ENCODE measurements around the gene SLC25A19.

Gene SLC25A19

DNA sequence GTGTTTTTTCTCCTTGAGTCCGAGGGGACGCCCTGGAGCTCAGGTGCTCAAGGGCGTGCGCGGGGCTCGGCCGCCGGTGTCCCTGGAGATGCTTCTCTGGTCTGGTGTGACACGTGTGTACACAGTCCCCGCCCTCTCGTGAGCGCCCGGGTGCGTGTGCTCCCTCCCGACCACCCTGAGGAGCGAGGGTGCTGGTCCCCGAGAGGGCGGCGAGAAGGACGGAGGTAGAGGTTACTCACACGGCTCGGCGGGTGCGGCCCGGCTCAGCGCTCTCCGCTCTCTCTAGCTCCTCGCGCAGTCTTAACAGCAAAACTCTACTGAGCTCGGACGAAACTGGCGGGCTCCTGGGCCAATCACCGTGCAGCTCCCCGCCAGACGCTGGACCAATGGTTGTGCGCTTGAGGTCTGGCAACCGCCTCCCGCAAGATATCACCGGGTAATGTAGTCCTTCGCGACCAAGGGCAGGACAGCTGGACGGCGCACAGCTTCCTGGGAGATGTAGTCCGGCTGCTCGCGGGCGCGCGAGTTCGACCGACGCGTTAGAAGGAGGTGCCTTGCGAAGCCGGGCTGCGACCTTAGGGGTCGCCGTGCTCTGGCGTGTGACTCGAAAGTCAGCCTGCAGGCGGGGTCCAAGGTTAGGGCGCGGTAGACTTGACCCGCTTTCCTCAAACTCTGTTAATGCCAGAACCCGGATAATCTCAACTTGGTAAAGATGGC is at the start of gene SLC25A19:
SLC25A19 (minus strand) TSS at position 319 of the 717 bp plus-strand sequence. CDS start 2,669 bp downstream, outside the sequence.
- peak; percentile 100 for DNase-seq

- DNase-seq: no peak
Observed at GRCh38 chr17:75338335-75338734, 49.1 kb upstream of the SLC25A19 start.

GRCh38 chr17:75335315-75335714 is 46.1 kb upstream of the SLC25A19 start:
- no peak for DNase-seq

GRCh38 chr17:75334723-75335122 is 45.5 kb upstream of the SLC25A19 start:
- DNase-seq: no peak

DNA sequence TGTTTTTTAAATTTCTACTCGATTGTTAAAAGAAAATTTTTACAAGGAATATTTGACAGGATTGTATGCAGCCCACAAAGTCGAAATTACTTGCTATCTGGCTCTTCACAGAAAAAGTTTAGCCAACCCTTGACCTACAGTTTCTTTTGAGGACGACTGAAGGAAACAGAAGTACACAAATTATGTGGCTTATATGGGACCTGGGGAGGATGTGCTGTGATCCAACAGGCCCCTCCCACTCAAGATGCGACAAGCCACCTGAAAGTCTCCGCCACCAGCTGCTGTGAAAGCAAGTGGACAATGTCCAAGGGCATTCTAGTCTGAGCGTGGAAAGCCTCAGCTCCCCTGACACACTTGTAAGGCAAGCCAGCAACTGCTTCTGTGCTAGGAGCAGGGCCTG is 42.4 kb upstream of the SLC25A19 start:
- DNase-seq: no peak

- DNase-seq: no peak
Observed at GRCh38 chr17:75327757-75328156, 38.5 kb upstream of the SLC25A19 start.

GRCh38 chr17:75326226-75326848 is 37.1 kb upstream of the SLC25A19 start:
- DNase-seq: no peak

GRCh38 chr17:75325827-75326225 is 36.6 kb upstream of the SLC25A19 start:
- no peak for DNase-seq

DNA sequence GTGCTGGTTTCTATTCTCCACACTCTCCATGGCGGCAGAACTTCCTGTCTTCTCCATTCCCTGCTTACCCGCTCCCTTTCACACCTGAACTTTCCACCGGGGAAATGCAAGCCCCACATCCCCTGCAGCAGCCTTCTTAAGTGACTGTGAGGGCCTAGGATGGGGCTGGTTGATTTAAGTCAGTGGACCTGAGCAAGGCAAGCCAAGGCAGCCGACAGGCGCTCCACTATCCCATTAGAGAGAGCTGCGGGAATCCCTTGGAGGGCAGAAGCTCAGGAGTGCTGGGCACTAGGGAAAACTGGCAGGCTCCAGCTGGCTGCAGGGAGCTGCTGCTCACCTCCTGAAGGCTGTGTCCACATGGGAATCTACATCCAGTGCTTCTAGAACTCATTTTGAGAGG is 36.1 kb upstream of the SLC25A19 start:
- no peak for DNase-seq

- DNase-seq: no peak
Observed at GRCh38 chr17:75321506-75321905, 32.3 kb upstream of the SLC25A19 start.

- no peak for DNase-seq
Observed at GRCh38 chr17:75319904-75320691, 30.9 kb upstream of the SLC25A19 start.

GRCh38 chr17:75318615-75319222 is 29.5 kb upstream of the SLC25A19 start:
- no peak for DNase-seq

GRCh38 chr17:75318211-75318610 is 29.0 kb upstream of the SLC25A19 start:
- no peak for DNase-seq

GRCh38 chr17:75317671-75318070 is 28.4 kb upstream of the SLC25A19 start:
- no peak for DNase-seq

GRCh38 chr17:75316253-75316652 is 27.0 kb upstream of the SLC25A19 start:
- no peak for DNase-seq

DNA sequence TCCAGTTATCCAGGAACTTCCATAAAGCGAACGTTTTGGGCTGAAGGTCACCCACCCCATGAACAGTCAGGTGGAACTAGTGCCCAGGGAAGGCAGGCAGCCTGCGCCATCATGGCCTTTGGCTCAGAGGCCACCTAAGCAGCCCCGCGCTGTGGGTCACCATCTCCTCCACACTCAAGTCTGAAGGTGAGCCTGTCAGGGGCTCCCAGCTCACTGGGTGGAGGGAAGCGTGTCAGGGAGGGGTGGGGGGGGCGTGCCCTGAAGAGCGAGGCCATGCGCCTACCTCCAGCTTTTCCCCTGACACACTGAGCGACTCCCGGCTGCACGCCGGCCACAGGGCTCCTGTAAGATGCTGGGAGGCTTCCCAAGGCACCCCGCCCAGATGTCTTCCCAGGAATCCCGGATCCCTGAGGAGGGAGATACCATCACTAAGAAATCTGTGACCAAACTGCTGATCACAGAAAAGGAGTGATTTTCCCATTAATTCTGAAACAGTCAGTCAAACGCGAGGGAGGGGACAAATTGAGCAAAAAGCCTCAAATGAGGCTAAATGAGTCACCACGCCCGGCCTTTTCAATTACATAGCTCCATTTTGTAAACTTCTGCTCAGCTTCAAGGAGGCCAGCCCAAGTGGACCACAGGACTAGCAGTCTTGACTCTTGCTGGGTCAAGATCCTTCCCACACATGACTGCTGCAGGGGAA is 26.5 kb upstream of the SLC25A19 start:
- no peak for DNase-seq

DNA sequence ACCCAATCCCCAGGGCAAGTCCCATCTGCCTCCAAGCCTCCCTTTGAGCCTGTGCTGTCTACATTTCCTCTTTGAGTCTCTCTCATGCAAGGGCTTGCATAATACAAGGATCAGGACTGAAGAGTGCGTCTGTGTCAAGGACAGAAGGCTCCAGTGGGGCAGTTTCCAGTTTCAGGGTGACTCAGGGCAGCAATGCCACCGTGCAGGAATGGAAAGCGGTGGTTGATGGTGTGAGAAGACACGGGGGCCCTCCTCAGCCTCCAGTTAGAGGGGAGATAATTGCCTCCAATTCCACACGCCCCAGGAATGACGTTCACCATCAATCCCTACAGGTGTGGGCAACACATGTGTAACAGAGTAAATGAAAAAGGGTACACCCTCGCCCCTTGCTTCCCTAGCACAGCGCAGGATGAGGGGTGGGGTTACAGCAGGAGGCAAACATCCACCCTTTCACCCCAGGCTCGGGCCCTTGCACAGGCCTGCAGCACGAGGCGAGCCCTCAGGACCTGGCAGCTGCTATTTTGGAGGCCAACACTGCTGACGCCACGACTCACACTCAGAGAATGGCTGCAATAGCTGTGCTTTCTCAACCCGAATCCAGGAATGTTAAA is 24.8 kb upstream of the SLC25A19 start:
- DNase-seq: no peak

GRCh38 chr17:75308732-75309629 is 19.7 kb upstream of the SLC25A19 start:
- DNase-seq: no peak

- no peak for DNase-seq
Observed at GRCh38 chr17:75307957-75308731, 18.9 kb upstream of the SLC25A19 start.

DNA sequence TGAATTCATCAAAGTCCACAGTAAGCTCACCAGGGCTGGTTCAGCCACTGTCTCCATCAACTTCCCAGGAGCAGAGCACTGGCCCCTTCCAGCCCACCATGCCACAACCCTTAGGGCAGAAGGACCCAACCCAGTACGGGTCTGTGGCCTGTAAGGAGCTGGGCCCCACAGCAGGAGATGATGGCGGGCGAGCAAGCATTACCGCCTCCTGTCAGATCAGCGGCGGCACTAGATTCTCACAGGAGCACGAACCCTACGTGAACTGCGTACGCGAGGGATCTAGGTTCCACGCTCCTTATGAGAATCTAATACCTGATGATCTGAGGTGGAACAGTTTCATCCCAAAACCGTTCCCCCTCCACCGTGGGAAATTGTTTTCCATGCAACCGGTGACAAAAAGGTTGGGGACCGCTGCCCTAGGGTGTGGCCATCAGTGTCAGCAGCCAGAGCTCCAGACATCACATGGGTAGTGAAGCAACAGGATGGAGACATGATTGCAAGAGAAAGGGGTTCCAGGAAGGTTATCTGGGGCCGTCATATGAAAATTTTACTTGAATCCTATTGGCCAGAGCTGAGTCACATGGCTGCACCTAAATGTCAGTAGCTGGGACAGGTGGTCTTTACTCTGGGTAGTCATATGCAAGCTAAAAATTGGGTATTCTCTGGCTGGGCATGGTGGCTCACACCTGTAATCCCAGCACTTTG is 12.4 kb upstream of the SLC25A19 start:
- no peak for DNase-seq
